Loucy (cell line): ENCODE results near the gene ITPKB.

Experiments
- H2AFZ ChIP-seq: fragments of 200-600 bp; sonication (generic); 2 replicates; pipeline ENCODE4 v1.6.0; 2016; ENCODE audit warnings: antibody characterized with exemption, mild to moderate bottlenecking, low read length, moderate library complexity
- H3F3A ChIP-seq: fragments of 200-600 bp; 2 replicates; pipeline ENCODE4 v1.6.0; 2016; ENCODE audit warnings: antibody characterized with exemption, low read depth, mild to moderate bottlenecking
- H3K27me3 ChIP-seq: fragments of 200-600 bp; sonication (generic); 2 replicates; pipeline ENCODE4 v1.6.1; 2014; ENCODE audit warnings: low read length, mild to moderate bottlenecking; ENCODE audit not compliant: insufficient read depth, poor library complexity, severe bottlenecking
- H3K36me3 ChIP-seq: fragments of 200-600 bp; sonication (generic); 2 replicates; pipeline ENCODE4 v1.6.1; 2016; ENCODE audit warnings: low read length; ENCODE audit not compliant: insufficient read depth
- H3K4me1 ChIP-seq: fragments of 200-600 bp; sonication (generic); 2 replicates; pipeline ENCODE4 v1.5.1; 2014; ENCODE audit warnings: low read length, mild to moderate bottlenecking; ENCODE audit not compliant: insufficient read depth, poor library complexity, severe bottlenecking
- H3K4me2 ChIP-seq: fragments of 200-600 bp; sonication (generic); 2 replicates; pipeline ENCODE4 v1.6.0; 2014; ENCODE audit warnings: antibody characterized with exemption, low read length, low read depth, mild to moderate bottlenecking; ENCODE audit not compliant: poor library complexity, severe bottlenecking
- H3K4me3 ChIP-seq: fragments of 200-600 bp; sonication (generic); 2 replicates; pipeline ENCODE4 v1.5.1; 2014; ENCODE audit warnings: low read length, mild to moderate bottlenecking, mixed read lengths; ENCODE audit not compliant: poor library complexity, severe bottlenecking
- H3K79me2 ChIP-seq: fragments of 200-600 bp; sonication (generic); 2 replicates; pipeline ENCODE4 v1.6.1; 2014; ENCODE audit warnings: low read length; ENCODE audit not compliant: insufficient read depth
- H3K9ac ChIP-seq: fragments of 200-600 bp; sonication (generic); 2 replicates; pipeline ENCODE4 v1.6.0; 2014; ENCODE audit warnings: mild to moderate bottlenecking, low read depth, low read length, moderate library complexity; ENCODE audit not compliant: poor library complexity, severe bottlenecking
- H3K9me2 ChIP-seq: fragments of 200-600 bp; sonication (generic); replicated peaks from 2 replicates; pipeline ENCODE4 v1.6.1; 2016; ENCODE audit warnings: low read depth, low read length, mixed read lengths
- H3K9me3 ChIP-seq: fragments of 200-600 bp; sonication (generic); 2 replicates; pipeline ENCODE4 v1.6.1; 2014; ENCODE audit warnings: mild to moderate bottlenecking, antibody characterized with exemption, low read length, low read depth; ENCODE audit not compliant: insufficient read depth
- H4K20me1 ChIP-seq: fragments of 200-600 bp; sonication (generic); 2 replicates; pipeline ENCODE4 v1.6.0; 2014; ENCODE audit warnings: antibody characterized with exemption, low read length, mild to moderate bottlenecking; ENCODE audit not compliant: insufficient read depth, poor library complexity, severe bottlenecking
- CTCF ChIP-seq: fragments of 200-600 bp; sonication (generic); conservative IDR thresholded peaks from 2 replicates; pipeline ENCODE4 v1.5.1; 2014; ENCODE audit warnings: mild to moderate bottlenecking, antibody characterized with exemption, low read length
- EZH2phosphoT487 ChIP-seq: fragments of 200-600 bp; IDR thresholded peaks from 2 replicates; pipeline ENCODE4 v1.6.1; 2018; ENCODE audit warnings: antibody characterized with exemption, mild to moderate bottlenecking, moderate library complexity, borderline replicate concordance

Gene ITPKB

DNA sequence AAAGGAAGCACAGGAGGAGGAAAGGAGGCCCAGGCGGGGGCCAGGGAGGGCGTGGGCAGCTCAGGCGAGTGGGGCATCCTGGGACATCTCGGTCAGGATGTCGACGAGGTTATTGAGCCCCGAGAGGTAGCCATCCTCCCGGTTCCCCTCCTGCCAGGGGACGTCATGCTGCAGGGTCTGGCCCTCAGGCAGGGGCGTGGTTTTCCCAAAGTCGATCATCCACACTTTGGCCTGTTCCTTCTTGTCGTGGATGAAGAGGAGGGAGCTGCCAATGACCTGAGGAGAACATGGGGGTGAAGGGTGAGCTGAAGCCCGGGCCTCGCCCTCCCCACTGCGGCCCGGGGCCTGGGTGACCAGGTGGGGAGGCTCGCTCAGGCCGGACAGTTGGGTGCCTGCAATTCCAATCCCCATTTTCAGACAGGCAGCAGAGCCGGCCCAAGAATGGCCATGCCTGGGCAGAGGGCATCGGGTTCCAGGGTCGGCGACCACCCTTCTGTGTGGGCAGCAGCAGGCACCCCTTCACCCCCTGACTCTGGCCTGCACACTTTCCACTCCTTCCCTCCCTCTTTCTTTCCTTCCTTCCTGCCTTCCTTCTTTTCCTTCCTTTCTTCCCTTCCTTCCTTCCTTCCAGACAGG is 104.4 kb downstream of the ITPKB start:
- no peaks in the 10 kb centered on the region for H3K9me3 ChIP-seq
- H3K9me2 ChIP-seq, result no peaks in the 10 kb centered on the region
- no peaks in the 10 kb centered on the region for H3K4me1 ChIP-seq
- TF ChIP-seq EZH2phosphoT487 (no peak), CTCF (no peak)
- H3K9ac ChIP-seq, result no peak overlapping the region
- peaks cover 71% of the 10 kb centered on the region; the same call in 1 of the 2 replicates for H3K36me3 ChIP-seq
- no peaks in the 10 kb centered on the region for H3F3A ChIP-seq
- H3K27me3 ChIP-seq, result no peaks in the 10 kb centered on the region
- no peaks in the 10 kb centered on the region for H4K20me1 ChIP-seq
- no peak overlapping the region for H3K4me3 ChIP-seq
- no peak overlapping the region for H3K4me2 ChIP-seq
- no peak overlapping the region for H2AFZ ChIP-seq
- no peaks in the 10 kb centered on the region for H3K79me2 ChIP-seq

- no peaks in the 10 kb centered on the region for H4K20me1 ChIP-seq
- peak; percentile 94 for TF ChIP-seq CTCF
- TF ChIP-seq EZH2phosphoT487, result no peak
- no peaks in the 10 kb centered on the region for H3K79me2 ChIP-seq
- peaks cover 66% of the 10 kb centered on the region; the same call in 1 of the 2 replicates for H3K36me3 ChIP-seq
- H3K4me2 ChIP-seq, result no peak overlapping the region
- no peaks in the 10 kb centered on the region for H3F3A ChIP-seq
- no peaks in the 10 kb centered on the region for H3K9me2 ChIP-seq
- H3K9me3 ChIP-seq, result no peaks in the 10 kb centered on the region
- H3K4me1 ChIP-seq, result no peaks in the 10 kb centered on the region
- H3K4me3 ChIP-seq, result no peak overlapping the region
- no peak overlapping the region for H3K9ac ChIP-seq
- no peaks in the 10 kb centered on the region for H3K27me3 ChIP-seq
- no peak overlapping the region for H2AFZ ChIP-seq
Measured at GRCh38 chr1:226634166-226634588, 104.9 kb downstream of the ITPKB start.

DNA sequence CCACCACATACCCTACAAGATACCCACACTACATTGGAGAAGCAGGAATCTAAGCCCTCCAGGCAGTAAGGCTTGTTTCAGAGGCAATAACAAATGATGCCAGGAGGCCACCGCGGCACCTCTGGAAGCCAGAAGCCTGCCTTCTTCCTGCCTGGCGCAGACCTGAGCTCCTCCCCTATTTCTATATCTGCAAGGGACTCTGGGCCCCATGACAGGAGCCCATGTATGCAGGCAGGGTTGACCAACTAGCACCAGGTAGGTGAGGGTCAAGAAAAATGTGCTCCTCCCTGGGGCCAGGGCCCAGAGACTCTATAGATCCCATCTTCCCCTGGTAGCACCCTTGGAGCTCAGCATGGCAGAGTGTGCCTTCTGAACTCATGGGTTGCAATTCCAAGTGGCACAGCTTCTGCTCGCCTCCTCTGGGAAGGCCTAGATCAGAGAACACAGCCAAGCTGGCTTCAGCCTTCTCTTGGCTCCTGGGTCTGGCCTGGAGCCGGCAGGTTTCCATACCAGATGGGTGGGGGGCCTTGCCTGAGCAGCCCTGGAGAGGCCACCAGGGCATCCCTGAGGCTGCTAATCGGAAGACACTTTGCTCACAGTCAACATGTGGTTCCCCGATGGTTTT is 105.4 kb downstream of the ITPKB start:
- H3K4me1 ChIP-seq, result no peaks in the 10 kb centered on the region
- H3K4me2 ChIP-seq, result no peak overlapping the region

More for the DNA sequence above, 105.4 kb downstream of the ITPKB start:
- no peaks in the 10 kb centered on the region for H3K79me2 ChIP-seq
- H4K20me1 ChIP-seq, result no peaks in the 10 kb centered on the region
- no peaks in the 10 kb centered on the region for H3K9me2 ChIP-seq
- H3F3A ChIP-seq, result no peaks in the 10 kb centered on the region
- H2AFZ ChIP-seq, result no peak overlapping the region
- no peak for TF ChIP-seq CTCF
- no peaks in the 10 kb centered on the region for H3K9me3 ChIP-seq
- H3K4me3 ChIP-seq, result no peak overlapping the region
- no peaks in the 10 kb centered on the region for H3K27me3 ChIP-seq
- H3K9ac ChIP-seq, result no peak overlapping the region
- peaks cover 62% of the 10 kb centered on the region; the same call in 1 of the 2 replicates for H3K36me3 ChIP-seq
